ENCODE measurements around the gene ROR1. TPM values are rescaled to one million over a fixed set of nuclear protein-coding genes. Genes with fewer than 3 reads are reported as not detected.
A peak's percentile ranks its signal among the peaks of the same experiment; 100 is the strongest.

Gene ROR1
- total RNA-seq, 1 experiment from 2014 or later: 56.3 TPM

DNA sequence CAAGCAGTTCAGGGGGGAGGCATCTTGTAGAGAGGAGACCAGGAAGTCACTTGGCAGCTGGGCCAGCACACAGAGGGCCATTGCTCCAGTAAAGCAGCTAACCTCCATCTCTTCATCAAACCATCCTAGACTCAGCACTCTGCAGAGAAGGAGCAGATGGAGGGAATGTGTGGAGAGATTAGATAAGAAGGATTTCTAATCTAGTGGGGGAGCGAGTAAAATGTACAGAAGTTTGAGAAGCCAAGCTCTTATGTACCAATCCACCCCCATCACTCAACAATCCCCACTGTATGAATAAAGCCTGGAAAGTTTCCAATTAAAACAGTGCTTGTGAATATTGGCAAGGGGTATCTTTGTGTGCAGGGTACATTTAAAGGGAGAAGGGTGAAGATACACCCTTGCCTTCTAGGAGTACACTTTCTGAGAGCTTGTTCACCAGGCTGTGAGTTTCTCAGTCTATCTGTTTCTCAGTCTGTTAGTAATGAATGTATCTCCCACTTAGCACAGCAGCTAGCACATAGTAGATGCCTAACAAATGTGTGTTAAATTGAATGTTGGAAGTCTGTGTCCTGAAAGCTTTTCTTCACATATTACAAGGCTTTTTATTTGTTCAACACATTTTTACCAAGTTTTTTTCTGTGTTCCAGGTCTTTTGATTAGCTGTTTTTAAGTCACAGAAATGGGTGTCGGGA, 286.9 kb downstream of the ROR1 start:
- H3K36me3 Mint-ChIP-seq: peaks cover 9% of the 10 kb centered on the region; the same call in 1 of the 2 replicates
- H3K4me1 Mint-ChIP-seq: peaks cover 25% of the 10 kb centered on the region
- no peak overlapping the region for H3K4me3 Mint-ChIP-seq
- H3K9me3 Mint-ChIP-seq: no peaks in the 10 kb centered on the region
- CTCF ChIA-PET: interaction anchor here (1.7 kb wide), 1 partner anchor 369 kb away, joined by 8 read pairs; no protein-coding TSS in a partner anchor
- no peak for DNase-seq (ENCODE audit: low spot score)
- H3K27ac Mint-ChIP-seq: no peak overlapping the region
- peak; percentile 19; the same call in 1 of the 2 replicates for ATAC-seq
- peaks cover 43% of the 10 kb centered on the region for H3K27me3 Mint-ChIP-seq (ENCODE audit: low read depth)
- TF ChIP-seq, protein P1, sequence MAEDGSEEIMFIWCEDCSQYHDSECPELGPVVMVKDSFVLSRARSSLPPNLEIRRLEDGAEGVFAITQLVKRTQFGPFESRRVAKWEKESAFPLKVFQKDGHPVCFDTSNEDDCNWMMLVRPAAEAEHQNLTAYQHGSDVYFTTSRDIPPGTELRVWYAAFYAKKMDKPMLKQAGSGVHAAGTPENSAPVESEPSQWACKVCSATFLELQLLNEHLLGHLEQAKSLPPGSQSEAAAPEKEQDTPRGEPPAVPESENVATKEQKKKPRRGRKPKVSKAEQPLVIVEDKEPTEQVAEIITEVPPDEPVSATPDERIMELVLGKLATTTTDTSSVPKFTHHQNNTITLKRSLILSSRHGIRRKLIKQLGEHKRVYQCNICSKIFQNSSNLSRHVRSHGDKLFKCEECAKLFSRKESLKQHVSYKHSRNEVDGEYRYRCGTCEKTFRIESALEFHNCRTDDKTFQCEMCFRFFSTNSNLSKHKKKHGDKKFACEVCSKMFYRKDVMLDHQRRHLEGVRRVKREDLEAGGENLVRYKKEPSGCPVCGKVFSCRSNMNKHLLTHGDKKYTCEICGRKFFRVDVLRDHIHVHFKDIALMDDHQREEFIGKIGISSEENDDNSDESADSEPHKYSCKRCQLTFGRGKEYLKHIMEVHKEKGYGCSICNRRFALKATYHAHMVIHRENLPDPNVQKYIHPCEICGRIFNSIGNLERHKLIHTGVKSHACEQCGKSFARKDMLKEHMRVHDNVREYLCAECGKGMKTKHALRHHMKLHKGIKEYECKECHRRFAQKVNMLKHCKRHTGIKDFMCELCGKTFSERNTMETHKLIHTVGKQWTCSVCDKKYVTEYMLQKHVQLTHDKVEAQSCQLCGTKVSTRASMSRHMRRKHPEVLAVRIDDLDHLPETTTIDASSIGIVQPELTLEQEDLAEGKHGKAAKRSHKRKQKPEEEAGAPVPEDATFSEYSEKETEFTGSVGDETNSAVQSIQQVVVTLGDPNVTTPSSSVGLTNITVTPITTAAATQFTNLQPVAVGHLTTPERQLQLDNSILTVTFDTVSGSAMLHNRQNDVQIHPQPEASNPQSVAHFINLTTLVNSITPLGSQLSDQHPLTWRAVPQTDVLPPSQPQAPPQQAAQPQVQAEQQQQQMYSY (CRISPR knock-in tag; IDR thresholded peaks at IDR 0.05): no peak
- TF ChIP-seq RELA (CRISPR knock-in tag; IDR thresholded peaks at IDR 0.05; ENCODE audit: borderline replicate concordance): no peak
- no peak for TF ChIP-seq ESRRA (CRISPR knock-in tag; IDR thresholded peaks at IDR 0.05; ENCODE audit: borderline replicate concordance)
- TF ChIP-seq, protein P2, sequence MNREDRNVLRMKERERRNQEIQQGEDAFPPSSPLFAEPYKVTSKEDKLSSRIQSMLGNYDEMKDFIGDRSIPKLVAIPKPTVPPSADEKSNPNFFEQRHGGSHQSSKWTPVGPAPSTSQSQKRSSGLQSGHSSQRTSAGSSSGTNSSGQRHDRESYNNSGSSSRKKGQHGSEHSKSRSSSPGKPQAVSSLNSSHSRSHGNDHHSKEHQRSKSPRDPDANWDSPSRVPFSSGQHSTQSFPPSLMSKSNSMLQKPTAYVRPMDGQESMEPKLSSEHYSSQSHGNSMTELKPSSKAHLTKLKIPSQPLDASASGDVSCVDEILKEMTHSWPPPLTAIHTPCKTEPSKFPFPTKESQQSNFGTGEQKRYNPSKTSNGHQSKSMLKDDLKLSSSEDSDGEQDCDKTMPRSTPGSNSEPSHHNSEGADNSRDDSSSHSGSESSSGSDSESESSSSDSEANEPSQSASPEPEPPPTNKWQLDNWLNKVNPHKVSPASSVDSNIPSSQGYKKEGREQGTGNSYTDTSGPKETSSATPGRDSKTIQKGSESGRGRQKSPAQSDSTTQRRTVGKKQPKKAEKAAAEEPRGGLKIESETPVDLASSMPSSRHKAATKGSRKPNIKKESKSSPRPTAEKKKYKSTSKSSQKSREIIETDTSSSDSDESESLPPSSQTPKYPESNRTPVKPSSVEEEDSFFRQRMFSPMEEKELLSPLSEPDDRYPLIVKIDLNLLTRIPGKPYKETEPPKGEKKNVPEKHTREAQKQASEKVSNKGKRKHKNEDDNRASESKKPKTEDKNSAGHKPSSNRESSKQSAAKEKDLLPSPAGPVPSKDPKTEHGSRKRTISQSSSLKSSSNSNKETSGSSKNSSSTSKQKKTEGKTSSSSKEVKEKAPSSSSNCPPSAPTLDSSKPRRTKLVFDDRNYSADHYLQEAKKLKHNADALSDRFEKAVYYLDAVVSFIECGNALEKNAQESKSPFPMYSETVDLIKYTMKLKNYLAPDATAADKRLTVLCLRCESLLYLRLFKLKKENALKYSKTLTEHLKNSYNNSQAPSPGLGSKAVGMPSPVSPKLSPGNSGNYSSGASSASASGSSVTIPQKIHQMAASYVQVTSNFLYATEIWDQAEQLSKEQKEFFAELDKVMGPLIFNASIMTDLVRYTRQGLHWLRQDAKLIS (CRISPR knock-in tag; IDR thresholded peaks at IDR 0.05; ENCODE audit: borderline replicate concordance): no peak
- TF ChIP-seq, protein P3, sequence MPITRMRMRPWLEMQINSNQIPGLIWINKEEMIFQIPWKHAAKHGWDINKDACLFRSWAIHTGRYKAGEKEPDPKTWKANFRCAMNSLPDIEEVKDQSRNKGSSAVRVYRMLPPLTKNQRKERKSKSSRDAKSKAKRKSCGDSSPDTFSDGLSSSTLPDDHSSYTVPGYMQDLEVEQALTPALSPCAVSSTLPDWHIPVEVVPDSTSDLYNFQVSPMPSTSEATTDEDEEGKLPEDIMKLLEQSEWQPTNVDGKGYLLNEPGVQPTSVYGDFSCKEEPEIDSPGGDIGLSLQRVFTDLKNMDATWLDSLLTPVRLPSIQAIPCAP (CRISPR knock-in tag; IDR thresholded peaks at IDR 0.05): no peak
- POLR2A ChIA-PET: no interaction called here

DNA sequence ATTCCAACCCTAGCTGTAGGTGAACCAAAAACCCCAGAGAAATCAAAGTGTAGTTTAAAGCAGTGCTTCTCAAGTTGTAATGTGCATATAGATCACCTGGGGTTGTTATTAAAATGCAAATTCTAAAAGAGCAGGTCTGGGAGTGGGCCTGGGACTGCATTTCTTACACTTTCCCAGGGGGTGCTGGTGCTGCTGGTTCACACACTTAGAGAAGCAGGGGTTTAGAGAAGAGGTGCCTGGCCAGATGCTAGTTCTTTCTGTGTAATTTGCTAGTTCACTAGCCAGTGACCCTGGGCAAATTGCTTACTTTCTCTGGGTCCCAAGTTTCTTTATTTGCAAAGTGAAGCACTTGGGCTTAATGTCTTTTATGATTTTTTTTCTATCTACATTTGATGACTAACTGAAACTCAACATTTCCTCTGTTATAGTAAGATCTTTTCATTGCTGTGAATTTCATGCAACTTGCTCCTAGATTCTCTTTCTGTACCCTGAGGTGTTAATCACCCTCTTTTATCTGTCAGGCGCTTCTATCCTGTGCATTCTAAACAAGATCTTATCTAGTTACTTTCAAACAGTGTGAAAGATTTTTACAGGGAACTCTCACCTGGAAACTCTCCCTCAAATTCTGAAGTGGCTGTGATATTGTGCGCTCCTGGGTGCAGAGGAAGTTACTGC, 287.8 kb downstream of the ROR1 start:
- Mint-ChIP-seq H3K4me1 (peaks cover 25% of the 10 kb centered on the region), H3K9me3 (no peaks in the 10 kb centered on the region), H3K27me3 (ENCODE audit: low read depth) (peaks cover 43% of the 10 kb centered on the region), H3K36me3 (peaks cover 9% of the 10 kb centered on the region; the same call in 1 of the 2 replicates), H3K4me3 (no peak overlapping the region), H3K27ac (no peak overlapping the region)
- ChIA-PET POLR2A (no interaction called here), CTCF (interaction anchor here (1.7 kb wide), 1 partner anchor 370 kb away, joined by 8 read pairs; no protein-coding TSS in a partner anchor)
- ATAC-seq (peak; percentile 92), DNase-seq (ENCODE audit: low spot score) (peak; percentile 25)
- TF ChIP-seq GABPB1 (CRISPR knock-in tag; IDR thresholded peaks at IDR 0.05): no peak
- TF ChIP-seq, protein P3 (CRISPR knock-in tag; IDR thresholded peaks at IDR 0.05): no peak
- no peak for TF ChIP-seq NR2C2 (CRISPR knock-in tag; IDR thresholded peaks at IDR 0.05)
- TF ChIP-seq, protein P4, sequence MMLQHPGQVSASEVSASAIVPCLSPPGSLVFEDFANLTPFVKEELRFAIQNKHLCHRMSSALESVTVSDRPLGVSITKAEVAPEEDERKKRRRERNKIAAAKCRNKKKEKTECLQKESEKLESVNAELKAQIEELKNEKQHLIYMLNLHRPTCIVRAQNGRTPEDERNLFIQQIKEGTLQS (CRISPR knock-in tag; conservative IDR thresholded peaks at IDR 0.05): no peak
- no peak for TF ChIP-seq EMX1 (CRISPR knock-in tag; IDR thresholded peaks at IDR 0.05)
- no peak for TF ChIP-seq ZNF423 (CRISPR knock-in tag; IDR thresholded peaks at IDR 0.05)
- TF ChIP-seq, protein P5, sequence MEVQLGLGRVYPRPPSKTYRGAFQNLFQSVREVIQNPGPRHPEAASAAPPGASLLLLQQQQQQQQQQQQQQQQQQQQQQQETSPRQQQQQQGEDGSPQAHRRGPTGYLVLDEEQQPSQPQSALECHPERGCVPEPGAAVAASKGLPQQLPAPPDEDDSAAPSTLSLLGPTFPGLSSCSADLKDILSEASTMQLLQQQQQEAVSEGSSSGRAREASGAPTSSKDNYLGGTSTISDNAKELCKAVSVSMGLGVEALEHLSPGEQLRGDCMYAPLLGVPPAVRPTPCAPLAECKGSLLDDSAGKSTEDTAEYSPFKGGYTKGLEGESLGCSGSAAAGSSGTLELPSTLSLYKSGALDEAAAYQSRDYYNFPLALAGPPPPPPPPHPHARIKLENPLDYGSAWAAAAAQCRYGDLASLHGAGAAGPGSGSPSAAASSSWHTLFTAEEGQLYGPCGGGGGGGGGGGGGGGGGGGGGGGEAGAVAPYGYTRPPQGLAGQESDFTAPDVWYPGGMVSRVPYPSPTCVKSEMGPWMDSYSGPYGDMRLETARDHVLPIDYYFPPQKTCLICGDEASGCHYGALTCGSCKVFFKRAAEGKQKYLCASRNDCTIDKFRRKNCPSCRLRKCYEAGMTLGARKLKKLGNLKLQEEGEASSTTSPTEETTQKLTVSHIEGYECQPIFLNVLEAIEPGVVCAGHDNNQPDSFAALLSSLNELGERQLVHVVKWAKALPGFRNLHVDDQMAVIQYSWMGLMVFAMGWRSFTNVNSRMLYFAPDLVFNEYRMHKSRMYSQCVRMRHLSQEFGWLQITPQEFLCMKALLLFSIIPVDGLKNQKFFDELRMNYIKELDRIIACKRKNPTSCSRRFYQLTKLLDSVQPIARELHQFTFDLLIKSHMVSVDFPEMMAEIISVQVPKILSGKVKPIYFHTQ (CRISPR knock-in tag; IDR thresholded peaks at IDR 0.05): no peak
- TF ChIP-seq, protein P6, sequence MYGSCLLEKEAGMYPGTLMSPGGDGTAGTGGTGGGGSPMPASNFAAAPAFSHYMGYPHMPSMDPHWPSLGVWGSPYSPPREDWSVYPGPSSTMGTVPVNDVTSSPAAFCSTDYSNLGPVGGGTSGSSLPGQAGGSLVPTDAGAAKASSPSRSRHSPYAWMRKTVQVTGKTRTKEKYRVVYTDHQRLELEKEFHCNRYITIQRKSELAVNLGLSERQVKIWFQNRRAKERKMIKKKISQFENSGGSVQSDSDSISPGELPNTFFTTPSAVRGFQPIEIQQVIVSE (CRISPR knock-in tag; IDR thresholded peaks at IDR 0.05; ENCODE audit: borderline replicate concordance): no peak
- TF ChIP-seq, protein P7, sequence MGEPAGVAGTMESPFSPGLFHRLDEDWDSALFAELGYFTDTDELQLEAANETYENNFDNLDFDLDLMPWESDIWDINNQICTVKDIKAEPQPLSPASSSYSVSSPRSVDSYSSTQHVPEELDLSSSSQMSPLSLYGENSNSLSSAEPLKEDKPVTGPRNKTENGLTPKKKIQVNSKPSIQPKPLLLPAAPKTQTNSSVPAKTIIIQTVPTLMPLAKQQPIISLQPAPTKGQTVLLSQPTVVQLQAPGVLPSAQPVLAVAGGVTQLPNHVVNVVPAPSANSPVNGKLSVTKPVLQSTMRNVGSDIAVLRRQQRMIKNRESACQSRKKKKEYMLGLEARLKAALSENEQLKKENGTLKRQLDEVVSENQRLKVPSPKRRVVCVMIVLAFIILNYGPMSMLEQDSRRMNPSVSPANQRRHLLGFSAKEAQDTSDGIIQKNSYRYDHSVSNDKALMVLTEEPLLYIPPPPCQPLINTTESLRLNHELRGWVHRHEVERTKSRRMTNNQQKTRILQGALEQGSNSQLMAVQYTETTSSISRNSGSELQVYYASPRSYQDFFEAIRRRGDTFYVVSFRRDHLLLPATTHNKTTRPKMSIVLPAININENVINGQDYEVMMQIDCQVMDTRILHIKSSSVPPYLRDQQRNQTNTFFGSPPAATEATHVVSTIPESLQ (CRISPR knock-in tag; IDR thresholded peaks at IDR 0.05): no peak
- TF ChIP-seq, protein P8, sequence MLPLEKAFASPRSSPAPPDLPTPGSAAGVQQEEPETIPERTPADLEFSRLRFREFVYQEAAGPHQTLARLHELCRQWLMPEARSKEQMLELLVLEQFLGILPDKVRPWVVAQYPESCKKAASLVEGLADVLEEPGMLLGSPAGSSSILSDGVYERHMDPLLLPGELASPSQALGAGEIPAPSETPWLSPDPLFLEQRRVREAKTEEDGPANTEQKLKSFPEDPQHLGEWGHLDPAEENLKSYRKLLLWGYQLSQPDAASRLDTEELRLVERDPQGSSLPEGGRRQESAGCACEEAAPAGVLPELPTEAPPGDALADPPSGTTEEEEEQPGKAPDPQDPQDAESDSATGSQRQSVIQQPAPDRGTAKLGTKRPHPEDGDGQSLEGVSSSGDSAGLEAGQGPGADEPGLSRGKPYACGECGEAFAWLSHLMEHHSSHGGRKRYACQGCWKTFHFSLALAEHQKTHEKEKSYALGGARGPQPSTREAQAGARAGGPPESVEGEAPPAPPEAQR (CRISPR knock-in tag; IDR thresholded peaks at IDR 0.05): no peak
